Superior temporal gyrus (tissue), 1 donor: ENCODE measurements around the gene PALD1.
"Not testable (repeated sequence)": the region's sequence is repeated elsewhere in the genome, so short reads cannot be mapped to it uniquely, and the experiment has no call there.

ENCODE experiments used
- DNase-seq: peaks from one replicate; pipeline ENCODE4 v3.0.0-alpha.2; 2016; ENCODE audit errors: extremely low spot score

The PALD1 gene

DNA sequence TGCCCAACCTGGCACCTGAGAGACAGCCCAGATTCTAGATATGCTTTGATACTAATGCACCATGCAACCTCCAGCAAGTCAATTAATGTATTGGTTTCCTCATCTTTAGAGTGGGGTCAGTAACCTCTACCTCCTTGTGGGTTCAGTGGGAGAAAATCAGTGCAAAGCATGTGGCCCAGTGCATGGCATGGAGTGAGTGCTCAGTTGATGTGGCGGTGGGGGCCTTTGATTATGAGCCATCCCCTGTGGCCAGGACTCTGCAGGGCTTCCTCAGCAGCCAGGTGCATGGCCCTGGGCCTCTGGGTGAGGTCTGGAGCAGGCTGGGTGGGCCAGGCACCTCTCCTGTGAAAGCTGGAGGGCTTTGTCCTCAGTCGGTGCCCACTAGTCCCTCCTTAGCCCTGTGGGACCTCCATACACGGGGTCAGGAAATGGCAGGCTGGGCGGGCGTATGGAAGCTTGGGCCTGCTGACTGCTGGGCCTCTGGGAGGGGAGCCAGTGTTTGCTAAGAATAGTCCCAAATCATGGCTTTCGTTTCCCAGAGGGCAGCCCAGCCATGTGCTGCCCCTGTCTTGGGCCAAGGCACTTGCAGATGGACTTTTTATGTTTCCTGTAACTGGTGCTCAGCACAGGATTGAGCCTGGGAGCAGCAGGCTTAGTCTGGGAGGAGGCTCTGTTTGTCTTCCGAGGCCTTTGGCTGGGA is 3.4 kb downstream of the PALD1 start:
- no peak for DNase-seq

DNA sequence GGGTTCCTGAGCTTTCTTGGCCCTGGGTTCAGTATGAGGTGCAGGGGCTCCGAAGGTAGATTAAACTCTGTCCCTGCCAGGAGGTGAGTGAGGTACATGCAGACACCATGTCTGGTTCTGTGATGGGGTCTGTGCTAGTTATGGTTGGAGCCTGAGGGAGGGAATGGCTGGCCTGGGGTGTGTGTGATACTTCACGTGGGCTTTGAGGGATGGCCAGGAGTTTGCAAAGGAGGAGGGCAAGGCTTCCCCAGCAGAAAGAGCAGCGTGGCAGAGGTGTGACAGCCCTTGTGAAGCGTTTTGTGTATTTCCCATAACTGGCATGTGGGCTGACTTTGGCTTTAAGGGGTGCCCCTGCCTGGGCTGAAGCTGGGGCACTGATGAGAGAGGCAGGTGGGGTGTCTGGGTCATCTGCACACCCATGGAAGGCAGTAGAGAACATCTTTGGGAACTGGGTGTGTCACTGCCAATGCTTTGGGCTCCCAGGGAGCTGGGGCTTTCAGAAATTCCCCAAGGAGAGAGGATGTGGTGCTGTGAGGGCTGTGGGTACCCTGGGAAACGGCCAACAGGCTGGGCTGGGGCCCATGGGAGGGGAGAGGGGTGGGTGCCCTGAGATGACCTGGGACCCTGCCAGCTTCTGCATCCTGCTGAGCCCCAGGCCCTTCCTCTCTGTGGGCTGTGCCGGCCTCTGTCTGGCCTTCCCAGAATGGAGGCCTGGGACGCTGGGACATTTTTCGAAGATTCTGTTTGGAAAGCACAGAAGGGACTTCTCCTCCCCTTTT is 4.6 kb downstream of the PALD1 start:
- no peak for DNase-seq

DNA sequence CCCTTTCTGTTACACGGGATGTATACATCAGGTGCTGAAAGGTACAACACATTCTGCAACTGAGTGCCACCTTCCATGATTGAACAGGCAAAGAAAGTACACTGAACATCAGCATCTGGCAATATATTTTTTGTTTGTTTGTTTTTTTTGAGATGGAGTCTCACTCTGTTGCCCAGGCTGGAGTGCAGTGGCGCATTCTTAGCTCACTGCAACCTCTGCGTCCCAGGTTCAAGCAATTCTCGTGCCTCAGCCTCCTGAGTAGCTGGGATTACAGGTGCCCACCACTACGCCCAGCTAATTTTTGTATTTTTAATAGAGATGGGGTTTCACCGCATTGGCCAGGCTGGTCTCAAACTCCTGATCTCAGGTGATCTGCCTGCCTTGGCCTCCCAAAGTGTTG is 5.3 kb downstream of the PALD1 start:
- DNase-seq = not testable (repeated sequence)

DNA sequence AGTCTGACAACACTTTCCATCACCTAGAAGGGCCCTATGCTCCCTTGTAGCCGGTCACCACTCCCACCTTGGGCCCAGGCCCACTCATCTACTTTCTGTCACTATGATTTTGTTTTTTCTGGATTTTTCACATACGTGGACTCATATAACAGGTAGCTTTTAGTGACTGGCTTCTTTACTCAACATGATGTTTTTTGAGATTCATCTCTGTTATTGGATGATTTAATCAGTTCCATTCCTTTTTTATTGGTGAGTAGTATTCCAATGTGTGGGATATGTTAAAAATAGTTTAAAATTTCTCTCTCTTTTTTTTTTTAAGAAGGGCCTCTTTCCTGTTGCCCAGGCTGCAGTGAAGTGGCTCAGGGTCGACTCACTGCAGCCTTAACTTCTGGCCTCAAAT is 9.3 kb downstream of the PALD1 start:
- no peak for DNase-seq

- DNase-seq = no peak
These were observed 11.6 kb downstream of the PALD1 start for GRCh38 chr10:70490142-70490541.

DNA sequence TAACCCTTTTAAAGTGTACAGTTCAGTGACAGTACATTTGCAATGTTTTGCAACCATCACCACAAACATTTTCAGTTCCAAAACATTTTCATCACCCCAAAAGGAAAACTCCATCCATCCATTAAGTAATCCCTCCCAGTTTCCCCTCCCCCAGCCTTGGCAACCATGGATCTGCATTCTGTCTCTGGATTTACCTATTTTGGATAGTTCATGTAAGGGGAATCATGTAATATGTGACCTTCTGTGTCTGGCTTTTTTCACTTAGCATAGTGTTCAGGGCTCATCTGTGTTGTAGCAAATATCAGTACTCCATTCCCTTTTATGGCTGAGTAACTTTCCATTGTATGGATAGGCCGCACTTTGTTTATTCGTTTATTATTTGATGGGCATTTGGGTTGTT is 13.0 kb downstream of the PALD1 start:
- DNase-seq = no peak

DNA sequence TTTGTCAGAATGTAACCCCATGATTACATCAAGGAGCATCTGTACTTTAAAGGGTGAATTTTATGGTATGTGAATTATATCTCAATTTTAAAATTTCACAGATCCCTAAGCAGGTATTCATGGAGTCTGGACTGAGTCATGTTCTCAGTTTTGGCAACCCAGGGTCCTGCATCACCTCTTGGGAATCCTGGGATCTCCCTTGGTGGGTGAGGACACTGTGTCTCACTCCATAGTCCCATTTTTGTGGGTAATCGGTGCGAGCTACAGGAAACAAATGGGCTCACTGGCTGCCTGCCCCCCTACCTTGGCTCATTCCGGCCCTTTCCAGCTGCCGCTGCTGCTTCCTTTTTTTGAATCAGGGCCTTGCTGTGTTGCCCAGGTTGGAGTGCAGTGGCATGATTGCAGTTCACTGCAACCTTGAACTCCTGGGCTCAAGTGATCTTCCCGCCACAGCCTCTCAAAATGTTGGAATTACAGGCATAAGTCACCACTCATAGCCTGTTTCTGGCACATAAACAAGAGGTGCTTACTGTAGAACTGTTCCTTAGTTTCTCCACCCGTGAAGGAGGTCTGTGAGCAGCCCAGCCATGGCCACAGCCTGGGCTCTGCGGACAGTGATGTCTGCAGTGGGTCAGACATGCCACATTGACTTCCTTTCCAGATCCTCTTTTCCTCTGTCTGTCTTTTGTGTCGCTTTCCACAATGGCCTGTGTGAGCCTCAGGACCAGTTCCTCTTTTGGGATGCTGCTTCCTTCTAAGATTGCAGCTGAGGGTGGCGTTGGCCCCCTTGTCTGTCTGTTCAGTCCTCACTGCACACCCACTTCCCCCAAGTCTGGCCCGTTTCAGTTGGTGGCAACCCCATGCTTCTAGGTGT is 14.5 kb downstream of the PALD1 start:
- DNase-seq = no peak

GRCh38 chr10:70493660-70494234 is 15.2 kb downstream of the PALD1 start:
- DNase-seq = no peak

- no peak for DNase-seq
These were observed 16.0 kb downstream of the PALD1 start for GRCh38 chr10:70494536-70494935.

GRCh38 chr10:70494966-70495365 is 16.4 kb downstream of the PALD1 start:
- DNase-seq = no peak

DNA sequence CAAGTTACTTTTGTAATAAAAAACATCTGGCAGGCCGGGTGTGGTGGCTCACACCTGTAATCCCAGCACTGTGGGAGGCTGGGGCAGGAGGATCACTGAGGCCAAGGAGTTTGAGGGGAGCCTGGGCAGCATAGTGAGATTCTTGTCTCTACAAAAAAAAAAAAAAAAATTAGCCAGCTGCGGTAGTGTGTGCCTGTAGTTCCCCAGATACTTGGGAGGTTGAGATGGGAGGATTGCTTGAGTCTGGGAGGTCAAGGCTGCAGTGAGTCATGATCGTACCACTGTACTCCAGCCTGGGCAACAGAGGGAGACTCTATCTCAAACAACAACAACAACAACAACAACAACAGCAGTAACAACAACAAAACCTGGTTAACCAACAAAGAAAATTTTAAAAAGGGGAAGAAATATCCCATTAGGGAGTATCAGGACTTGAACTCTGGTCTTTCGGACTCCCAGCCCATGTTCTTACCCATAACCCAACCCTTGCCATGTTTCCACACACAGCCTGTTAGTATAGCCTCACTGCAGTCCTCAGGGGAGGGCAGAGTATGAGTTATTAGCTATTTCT is 17.2 kb downstream of the PALD1 start:
- DNase-seq = no peak

- no peak for DNase-seq
These were observed 18.0 kb downstream of the PALD1 start for GRCh38 chr10:70496341-70497119.

DNA sequence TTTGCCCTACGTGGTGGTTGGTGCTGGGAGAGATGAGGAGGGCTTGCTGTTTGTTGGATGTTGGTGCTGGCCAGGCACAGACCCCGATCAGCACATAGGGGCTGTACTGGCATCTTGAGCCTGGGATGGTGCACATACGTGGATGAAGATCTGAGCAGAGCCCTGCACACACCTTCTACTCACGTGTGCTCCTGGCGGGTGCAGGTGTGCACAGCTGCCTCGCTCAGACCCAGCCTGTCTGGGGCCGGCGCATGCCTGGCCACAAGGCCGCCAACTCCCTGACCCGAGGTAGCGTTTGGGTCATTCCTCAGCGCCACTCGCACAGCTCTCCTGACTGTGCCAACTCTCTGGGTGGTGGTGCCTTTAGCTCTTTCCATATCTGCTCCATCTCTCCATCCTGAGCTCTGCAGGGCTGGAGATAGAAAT is 18.6 kb downstream of the PALD1 start:
- no peak for DNase-seq

DNA sequence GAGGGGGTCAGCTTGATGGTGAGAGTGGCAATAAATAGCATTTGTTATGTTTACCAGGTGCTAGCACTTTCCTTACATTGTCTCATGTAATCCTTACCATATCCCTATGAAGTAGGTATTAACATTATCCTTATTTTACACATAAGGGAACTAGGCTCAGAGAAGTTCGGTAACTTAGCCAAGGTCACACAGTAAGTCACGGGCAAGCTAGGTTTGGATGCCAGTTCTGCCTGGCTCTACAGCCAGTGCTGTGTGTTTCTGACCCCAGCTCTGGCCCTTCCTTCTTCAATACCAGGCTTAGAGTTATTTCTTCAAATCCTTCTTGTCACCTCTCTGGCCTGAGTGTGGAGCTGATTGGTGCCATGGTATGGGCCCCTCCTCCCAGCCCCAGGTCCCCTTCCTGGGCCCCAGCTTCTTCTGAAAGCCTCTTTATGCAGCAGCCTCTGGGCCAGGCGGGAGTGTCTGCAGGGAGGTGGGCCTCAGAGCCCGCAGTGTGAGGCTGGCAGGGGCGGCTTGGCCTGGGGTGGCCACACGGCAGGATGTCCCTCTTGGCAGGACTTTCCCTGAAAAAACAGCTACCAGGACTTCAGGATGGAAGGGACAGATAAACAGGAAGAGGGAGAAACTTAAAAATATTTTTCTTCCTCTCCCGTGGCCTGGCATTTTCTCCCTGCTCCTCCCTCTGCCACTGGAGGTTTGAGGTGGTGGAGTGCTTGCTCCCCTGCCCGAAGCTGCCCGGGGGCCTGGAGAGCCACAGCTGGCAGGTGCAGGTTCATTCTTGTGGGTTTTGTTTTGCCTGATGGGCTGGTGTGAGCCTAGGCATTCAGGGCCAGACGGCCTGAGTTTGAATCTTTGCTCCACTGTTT is 20.6 kb downstream of the PALD1 start:
- no peak for DNase-seq

GRCh38 chr10:70499836-70500167 is 21.2 kb downstream of the PALD1 start:
- no peak for DNase-seq

DNA sequence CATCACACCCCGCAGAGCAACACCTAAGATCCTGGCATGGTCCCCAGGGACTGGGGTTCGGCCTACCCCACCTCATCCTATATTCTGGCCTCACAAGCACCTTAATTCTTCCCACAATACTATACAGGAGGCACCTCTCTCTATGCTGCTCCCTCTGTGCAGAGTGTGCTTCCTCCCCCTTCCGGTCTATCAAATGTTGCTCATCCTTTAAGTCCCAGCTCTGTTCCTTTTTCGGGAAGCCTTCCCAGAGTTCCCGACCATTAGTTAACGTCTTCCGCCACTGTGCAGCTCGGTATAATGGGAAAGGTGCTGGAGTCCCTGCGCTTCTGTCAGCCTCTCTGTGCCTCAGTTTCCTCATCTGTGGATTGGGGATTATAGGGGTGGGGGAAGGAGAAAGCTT is 21.8 kb downstream of the PALD1 start:
- DNase-seq = no peak

GRCh38 chr10:70500812-70501301 is 22.3 kb downstream of the PALD1 start:
- DNase-seq = no peak

DNA sequence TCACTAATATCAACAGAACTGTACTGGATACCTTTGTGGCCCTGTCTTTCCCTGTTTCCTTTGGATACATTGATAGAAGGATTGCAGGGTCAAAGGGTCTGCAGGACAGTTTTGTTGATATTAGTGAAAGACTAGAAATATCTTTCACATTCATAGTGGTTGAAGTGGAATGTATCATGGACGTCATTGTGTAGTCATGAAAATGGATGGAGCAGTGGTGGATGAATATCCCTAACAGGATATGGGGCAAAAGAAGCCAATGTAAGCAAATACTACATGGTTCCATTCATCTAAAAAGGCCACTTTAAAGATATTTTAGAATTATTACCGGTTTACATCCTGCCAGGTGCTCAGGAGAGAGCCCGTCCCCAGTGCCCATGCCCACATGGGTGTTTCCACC is 23.8 kb downstream of the PALD1 start:
- DNase-seq = no peak

- DNase-seq = no peak
These were observed 25.2 kb downstream of the PALD1 start for GRCh38 chr10:70503776-70504175.
